ENCODE results near the gene KIF3B. TPM values are rescaled to one million over a fixed set of nuclear protein-coding genes. Genes with fewer than 3 reads are reported as not detected.

KIF3B gene
- total and polyA plus RNA-seq, 2 of the 13 experiments (the other 11 are each of a cell fraction or from before 2014, with no cell fraction given): 23.6 to 28.8 TPM

DNA sequence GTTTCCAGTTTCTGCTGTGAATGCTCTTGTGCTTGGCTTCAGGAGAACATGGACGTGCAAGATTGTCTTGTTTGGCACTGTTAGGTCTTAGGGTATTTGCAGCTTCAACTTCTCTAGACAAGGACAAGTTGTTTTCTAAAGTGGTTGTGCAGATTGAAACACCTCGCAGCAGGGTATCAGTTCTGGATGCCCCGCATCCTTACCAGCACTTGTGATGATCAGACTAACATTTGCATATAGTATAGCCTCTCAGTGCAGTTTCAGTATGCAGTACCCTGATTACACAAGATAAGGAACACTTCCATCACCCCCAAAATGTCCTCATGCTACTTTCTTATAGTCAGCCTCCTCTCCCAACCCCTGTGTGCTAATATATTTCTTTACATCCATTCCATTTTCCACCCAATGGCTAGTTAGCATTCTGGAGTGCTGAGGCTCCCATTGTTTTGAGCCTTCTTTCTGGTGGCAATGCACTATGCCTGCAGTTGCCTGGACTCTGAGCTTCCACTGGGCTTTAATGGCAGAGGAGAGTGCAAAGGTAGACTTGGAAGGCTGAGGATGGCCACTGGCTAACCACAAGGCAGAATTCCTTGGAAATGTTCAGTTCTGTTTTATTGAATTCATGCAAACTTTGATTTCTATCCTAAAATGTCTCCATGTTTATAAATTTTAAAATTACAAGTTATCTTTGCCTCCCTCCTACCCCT, 35.4 kb downstream of the KIF3B start (continued):
- TF ChIP-seq, protein P1, sequence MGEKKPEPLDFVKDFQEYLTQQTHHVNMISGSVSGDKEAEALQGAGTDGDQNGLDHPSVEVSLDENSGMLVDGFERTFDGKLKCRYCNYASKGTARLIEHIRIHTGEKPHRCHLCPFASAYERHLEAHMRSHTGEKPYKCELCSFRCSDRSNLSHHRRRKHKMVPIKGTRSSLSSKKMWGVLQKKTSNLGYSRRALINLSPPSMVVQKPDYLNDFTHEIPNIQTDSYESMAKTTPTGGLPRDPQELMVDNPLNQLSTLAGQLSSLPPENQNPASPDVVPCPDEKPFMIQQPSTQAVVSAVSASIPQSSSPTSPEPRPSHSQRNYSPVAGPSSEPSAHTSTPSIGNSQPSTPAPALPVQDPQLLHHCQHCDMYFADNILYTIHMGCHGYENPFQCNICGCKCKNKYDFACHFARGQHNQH (CRISPR knock-in tag; IDR thresholded peaks at IDR 0.05): peak; percentile 26; the same call in 1 of the 2 replicates
- TF ChIP-seq ZNF547 (CRISPR knock-in tag; IDR thresholded peaks at IDR 0.05) (no peak), MIXL1 (CRISPR knock-in tag; IDR thresholded peaks at IDR 0.05) (peak; percentile 76; the same call in 1 of the 2 replicates), ZSCAN30 (CRISPR knock-in tag; IDR thresholded peaks at IDR 0.05) (no peak), HNRNPLL (IDR thresholded peaks at IDR 0.05; ENCODE audit: low read depth, low read length, poor library complexity, severe bottlenecking) (no peak), NR2F1 (CRISPR knock-in tag; IDR thresholded peaks at IDR 0.05) (0 out of 4 replicates have a peak, but pooled peaks of 1 of the 2 experiments have one; percentile 35), SRSF4 (IDR thresholded peaks at IDR 0.05; ENCODE audit: low read depth, low read length, poor library complexity, severe bottlenecking) (no peak), KLF13 (CRISPR knock-in tag; IDR thresholded peaks at IDR 0.05) (no peak), SMARCC2 (IDR thresholded peaks at IDR 0.05) (no peak), SOX13 (IDR thresholded peaks at IDR 0.05) (no peak), SOX13 (CRISPR knock-in tag; conservative IDR thresholded peaks at IDR 0.05 in 1 of 2, IDR thresholded peaks at IDR 0.05 in 1 of 2) (peak in 1 of 2 experiments; percentile 59; a peak in 2 of 4 replicates), ASH2L (IDR thresholded peaks at IDR 0.05; ENCODE audit: insufficient read length, low read depth, low read length) (peak; percentile 35), RXRB (CRISPR knock-in tag; IDR thresholded peaks at IDR 0.05; ENCODE audit: borderline replicate concordance) (peak; percentile 38; the same call in 1 of the 2 replicates), ZNF841 (CRISPR knock-in tag; IDR thresholded peaks at IDR 0.05; ENCODE audit: borderline replicate concordance) (no peak)
- TF ChIP-seq, protein P2, sequence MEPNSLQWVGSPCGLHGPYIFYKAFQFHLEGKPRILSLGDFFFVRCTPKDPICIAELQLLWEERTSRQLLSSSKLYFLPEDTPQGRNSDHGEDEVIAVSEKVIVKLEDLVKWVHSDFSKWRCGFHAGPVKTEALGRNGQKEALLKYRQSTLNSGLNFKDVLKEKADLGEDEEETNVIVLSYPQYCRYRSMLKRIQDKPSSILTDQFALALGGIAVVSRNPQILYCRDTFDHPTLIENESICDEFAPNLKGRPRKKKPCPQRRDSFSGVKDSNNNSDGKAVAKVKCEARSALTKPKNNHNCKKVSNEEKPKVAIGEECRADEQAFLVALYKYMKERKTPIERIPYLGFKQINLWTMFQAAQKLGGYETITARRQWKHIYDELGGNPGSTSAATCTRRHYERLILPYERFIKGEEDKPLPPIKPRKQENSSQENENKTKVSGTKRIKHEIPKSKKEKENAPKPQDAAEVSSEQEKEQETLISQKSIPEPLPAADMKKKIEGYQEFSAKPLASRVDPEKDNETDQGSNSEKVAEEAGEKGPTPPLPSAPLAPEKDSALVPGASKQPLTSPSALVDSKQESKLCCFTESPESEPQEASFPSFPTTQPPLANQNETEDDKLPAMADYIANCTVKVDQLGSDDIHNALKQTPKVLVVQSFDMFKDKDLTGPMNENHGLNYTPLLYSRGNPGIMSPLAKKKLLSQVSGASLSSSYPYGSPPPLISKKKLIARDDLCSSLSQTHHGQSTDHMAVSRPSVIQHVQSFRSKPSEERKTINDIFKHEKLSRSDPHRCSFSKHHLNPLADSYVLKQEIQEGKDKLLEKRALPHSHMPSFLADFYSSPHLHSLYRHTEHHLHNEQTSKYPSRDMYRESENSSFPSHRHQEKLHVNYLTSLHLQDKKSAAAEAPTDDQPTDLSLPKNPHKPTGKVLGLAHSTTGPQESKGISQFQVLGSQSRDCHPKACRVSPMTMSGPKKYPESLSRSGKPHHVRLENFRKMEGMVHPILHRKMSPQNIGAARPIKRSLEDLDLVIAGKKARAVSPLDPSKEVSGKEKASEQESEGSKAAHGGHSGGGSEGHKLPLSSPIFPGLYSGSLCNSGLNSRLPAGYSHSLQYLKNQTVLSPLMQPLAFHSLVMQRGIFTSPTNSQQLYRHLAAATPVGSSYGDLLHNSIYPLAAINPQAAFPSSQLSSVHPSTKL (CRISPR knock-in tag; IDR thresholded peaks at IDR 0.05): peak; percentile 67
- TF ChIP-seq, protein P3, sequence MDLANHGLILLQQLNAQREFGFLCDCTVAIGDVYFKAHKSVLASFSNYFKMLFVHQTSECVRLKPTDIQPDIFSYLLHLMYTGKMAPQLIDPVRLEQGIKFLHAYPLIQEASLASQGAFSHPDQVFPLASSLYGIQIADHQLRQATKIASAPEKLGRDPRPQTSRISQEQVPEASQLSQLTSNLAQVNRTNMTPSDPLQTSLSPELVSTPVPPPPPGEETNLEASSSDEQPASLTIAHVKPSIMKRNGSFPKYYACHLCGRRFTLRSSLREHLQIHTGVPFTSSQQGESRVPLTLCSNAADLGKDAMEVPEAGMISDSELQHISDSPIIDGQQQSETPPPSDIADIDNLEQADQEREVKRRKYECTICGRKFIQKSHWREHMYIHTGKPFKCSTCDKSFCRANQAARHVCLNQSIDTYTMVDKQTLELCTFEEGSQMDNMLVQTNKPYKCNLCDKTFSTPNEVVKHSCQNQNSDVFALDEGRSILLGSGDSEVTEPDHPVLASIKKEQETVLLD (CRISPR knock-in tag; IDR thresholded peaks at IDR 0.05; ENCODE audit: low read depth): 0 out of 2 replicates have a peak, but pooled peaks have one; percentile 38
- TF ChIP-seq, protein P4, sequence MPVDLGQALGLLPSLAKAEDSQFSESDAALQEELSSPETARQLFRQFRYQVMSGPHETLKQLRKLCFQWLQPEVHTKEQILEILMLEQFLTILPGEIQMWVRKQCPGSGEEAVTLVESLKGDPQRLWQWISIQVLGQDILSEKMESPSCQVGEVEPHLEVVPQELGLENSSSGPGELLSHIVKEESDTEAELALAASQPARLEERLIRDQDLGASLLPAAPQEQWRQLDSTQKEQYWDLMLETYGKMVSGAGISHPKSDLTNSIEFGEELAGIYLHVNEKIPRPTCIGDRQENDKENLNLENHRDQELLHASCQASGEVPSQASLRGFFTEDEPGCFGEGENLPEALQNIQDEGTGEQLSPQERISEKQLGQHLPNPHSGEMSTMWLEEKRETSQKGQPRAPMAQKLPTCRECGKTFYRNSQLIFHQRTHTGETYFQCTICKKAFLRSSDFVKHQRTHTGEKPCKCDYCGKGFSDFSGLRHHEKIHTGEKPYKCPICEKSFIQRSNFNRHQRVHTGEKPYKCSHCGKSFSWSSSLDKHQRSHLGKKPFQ (CRISPR knock-in tag; IDR thresholded peaks at IDR 0.05; ENCODE audit: insufficient replicate concordance): no peak
